HUES6 (cell line): Measurements from ENCODE around the gene EDN2.

Source experiments
- H3K27ac ChIP-seq: 2 replicates; pipeline ENCODE4 v1.7.0; 2013; ENCODE audit warnings: low read depth, mild to moderate bottlenecking, low read length, inconsistent platforms
- H3K27me3 ChIP-seq: 2 replicates; pipeline ENCODE4 v1.6.1; 2013; ENCODE audit warnings: low read length; ENCODE audit not compliant: control insufficient read depth, insufficient read depth
- H3K36me3 ChIP-seq: 2 replicates; pipeline ENCODE4 v1.6.1; 2013; ENCODE audit warnings: low read length; ENCODE audit not compliant: control insufficient read depth, insufficient read depth
- H3K4me1 ChIP-seq: 2 replicates; pipeline ENCODE4 v1.6.1; 2013; ENCODE audit warnings: low read length; ENCODE audit not compliant: control insufficient read depth, insufficient read depth
- H3K4me3 ChIP-seq: 2 replicates; pipeline ENCODE4 v1.5.1; 2013; ENCODE audit warnings: low read depth, low read length
- H3K9ac ChIP-seq: one replicate; pipeline ENCODE4 v1.6.1; 2013; ENCODE audit warnings: mild to moderate bottlenecking, low read length
- H3K9me3 ChIP-seq: 2 replicates; pipeline ENCODE4 v1.6.1; 2013; ENCODE audit warnings: low read depth, low read length; ENCODE audit not compliant: control insufficient read depth, insufficient read depth

The EDN2 gene

DNA sequence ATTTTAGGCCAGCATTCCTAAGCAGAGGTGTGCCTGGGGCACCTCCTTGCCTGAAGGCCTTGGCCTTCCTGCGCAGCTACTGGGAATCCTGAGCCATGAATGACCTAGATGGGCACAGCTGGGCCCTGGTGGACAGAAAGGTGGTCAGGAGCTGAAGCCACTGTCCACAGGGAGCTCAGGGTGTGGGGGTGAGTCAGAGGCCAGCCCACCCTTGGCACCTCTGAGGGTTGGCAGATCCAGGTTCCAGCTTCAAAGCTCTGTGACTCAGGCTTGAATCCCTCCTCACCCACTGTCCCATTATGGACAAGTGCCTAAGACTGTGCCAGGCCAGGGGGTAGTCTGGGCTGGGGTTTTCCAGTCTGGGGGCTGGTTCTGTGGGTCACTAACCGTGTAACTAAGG, 6.4 kb upstream of the EDN2 start:
- no peaks in the 10 kb centered on the region for H3K9me3 ChIP-seq
- H3K4me3 ChIP-seq: no peak overlapping the region
- H3K9ac ChIP-seq: no peak overlapping the region
- H3K27ac ChIP-seq: no peak overlapping the region
- no peaks in the 10 kb centered on the region for H3K36me3 ChIP-seq
- H3K4me1 ChIP-seq: peaks cover 43% of the 10 kb centered on the region
- peaks cover 4% of the 10 kb centered on the region; the same call in 1 of the 2 replicates for H3K27me3 ChIP-seq

DNA sequence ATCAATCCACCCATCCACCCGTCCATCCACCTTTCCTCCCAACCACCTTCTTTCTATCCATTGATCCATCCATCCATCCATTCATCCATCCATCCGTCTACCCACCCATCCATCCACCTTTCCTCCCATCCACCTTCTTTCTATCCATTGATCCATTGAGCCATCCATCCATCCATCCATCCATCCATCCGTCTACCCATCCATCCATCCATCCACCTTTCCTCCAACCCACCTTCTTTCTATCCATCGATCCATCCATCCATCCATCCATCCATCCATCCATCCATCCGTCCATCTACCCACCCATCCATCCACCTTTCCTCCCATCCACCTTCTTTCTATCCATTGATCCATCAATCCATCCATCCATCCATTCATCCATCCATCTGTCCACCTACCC, 5.1 kb upstream of the EDN2 start:
- Histone ChIP-seq H3K4me3 (no peak overlapping the region), H3K9ac (no peak overlapping the region), H3K27ac (no peak overlapping the region), H3K4me1 (peaks cover 43% of the 10 kb centered on the region), H3K27me3 (peaks cover 4% of the 10 kb centered on the region; the same call in 1 of the 2 replicates), H3K9me3 (no peaks in the 10 kb centered on the region), H3K36me3 (no peaks in the 10 kb centered on the region)

DNA sequence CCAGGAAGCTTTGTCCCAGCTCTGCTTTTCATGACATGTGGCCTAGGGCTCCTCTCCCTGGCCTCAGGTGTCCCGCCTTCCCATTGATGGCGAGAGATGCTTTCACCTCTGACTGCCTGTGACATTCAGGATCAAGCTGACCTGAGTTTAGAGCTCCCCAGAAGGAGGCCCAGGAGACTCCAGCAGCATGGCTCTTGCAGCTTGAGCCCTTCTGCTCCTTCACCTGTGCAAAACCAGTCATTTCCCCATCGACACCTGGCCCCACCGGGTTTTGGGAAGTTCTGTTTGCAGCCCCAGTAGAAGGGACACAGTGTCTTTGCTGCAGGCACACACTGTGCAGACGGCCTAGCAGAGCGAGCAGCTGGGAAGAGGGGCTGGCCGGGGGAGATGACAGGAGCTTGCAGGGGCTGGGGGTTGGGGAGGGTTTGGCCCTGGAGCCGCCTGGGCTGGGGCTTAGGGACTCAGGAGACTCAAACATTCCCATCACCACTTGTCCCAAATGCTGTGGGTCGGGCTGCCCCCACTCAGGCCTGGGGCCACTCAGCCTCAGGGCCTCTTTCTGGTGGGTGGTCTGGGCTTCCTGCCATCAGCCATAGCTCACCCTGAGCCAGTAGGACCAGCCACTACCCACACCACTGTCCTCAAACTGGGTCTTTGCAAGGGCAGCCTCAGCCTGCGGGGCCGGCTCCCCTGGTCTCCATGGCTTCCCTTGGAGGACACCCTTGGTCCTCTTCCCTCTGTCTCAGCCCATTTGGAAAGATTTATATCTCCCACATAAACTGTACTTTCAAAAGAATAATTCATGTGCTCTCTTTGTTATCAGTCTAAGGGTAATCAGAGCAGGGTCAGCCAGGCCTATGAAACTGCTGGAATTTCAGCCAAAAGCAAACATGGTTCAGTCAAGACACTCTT, 3.8 kb upstream of the EDN2 start:
- peaks cover 52% of the 10 kb centered on the region for H3K4me1 ChIP-seq
- no peak overlapping the region for H3K4me3 ChIP-seq
- H3K36me3 ChIP-seq: no peaks in the 10 kb centered on the region
- no peak overlapping the region for H3K27ac ChIP-seq
- H3K27me3 ChIP-seq: peaks cover 4% of the 10 kb centered on the region; the same call in 1 of the 2 replicates
- H3K9me3 ChIP-seq: no peaks in the 10 kb centered on the region
- no peak overlapping the region for H3K9ac ChIP-seq

DNA sequence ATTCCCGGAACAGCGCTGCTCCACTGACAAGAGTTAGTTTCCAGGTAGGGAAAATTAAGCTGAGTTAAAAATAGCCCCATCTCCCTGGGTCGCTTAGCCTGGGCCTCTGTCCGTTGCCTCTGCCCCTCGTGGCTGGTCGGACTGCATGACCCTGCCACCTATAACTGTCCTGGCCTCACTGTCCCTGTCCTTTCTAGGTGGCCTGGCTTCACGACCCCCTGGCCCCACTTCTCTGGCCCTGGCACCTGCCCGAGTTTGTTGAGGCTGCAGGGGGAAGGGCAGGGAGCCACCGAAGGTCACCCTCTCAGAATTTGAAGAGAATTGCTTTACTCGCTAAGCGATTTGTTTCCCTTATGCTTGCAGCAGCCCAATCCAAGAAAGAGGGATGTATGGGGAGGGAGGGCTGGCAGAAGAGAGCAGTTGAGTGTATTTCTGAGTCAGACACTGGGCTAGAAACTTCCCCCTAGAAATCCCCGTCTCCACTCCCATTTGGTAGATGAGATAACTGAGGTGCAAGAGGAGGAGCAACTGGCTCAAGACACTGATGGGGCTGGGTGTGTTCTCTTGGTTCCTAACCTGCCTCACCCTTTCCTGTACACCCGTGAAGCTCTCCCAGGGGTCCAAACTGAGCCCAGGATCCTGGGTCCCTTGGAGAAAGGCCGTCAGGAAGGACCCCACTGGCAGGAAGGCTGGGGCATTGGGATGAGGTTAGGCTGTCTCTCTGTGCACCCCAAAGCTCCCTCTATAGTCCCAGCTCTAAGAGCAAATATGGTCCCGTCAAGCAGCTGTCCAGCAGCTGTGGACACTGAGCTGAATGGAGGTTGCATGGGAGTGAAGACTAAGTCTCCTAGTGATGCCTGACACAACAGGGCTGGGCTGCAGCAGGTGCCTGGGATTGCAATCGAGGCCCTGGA, 2.9 kb upstream of the EDN2 start:
- peaks cover 4% of the 10 kb centered on the region; the same call in 1 of the 2 replicates for H3K27me3 ChIP-seq

DNA sequence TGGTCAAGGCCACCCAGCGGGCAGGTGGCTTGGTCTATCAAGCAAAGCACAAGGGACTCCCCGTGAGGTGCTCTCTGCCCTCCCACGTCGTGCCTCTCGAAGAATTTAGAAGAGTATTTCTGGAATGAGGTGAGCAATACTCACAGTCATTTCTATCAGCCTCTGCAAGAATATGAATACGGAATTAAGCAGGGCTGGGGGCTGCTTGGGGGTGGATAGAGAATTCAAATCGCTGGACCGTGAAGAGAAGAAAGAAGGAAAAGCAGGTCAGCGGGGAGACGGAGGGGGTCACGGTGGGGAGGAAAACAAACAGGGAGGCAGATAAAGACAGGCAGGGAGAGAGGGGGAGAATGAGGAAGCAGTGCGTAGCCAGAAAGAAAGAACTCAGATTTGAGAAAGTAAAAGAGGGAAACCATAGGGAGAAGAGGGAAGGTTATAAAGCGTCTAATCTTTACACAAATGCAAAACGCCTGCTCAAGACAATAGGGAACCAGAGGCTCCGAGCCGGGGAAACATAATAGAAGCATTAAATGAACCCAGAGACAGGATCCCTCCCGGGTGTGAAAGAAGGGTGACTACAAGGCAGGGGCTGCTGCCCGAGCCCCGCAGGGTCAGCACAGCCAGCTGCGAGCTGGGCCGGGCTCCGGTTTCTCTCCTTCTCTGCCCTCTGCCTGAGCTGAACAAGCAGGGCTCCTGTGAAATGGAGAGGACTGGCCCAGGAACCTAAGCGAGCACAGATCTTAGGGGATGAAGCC, 2.1 kb upstream of the EDN2 start:
- H3K4me1 ChIP-seq: peaks cover 58% of the 10 kb centered on the region
- H3K9ac ChIP-seq: peak overlapping the region; percentile 68

More for the DNA sequence above, 2.9 kb upstream of the EDN2 start:
- H3K36me3 ChIP-seq: no peaks in the 10 kb centered on the region
- H3K9me3 ChIP-seq: no peaks in the 10 kb centered on the region
- peak overlapping the region; percentile 63; the same call in 1 of the 2 replicates for H3K27ac ChIP-seq
- peaks cover 61% of the 10 kb centered on the region for H3K4me1 ChIP-seq
- peak overlapping the region; percentile 35 for H3K4me3 ChIP-seq
- peak overlapping the region; percentile 68 for H3K9ac ChIP-seq

DNA sequence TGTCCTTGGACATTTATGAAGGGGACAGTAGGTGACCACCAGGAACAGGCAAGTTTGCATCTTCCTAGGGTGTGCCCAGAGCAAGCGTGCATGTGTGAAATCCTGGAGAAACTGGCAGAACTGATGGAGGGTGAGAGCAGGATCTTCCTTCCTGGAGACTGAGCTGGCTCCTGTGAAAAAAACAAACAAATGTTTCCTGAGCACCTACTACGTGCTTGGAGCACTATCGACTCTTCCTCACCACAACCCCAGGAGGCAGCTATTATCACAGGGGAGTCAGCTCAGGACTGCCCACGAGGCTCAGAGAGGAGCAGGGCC, 1.5 kb upstream of the EDN2 start:
- no peak overlapping the region for H3K4me3 ChIP-seq
- peaks cover 58% of the 10 kb centered on the region for H3K4me1 ChIP-seq
- H3K27ac ChIP-seq: 0 out of 2 replicates have a peak overlapping the region, but pooled peaks have one; percentile 63
- H3K9ac ChIP-seq: peak overlapping the region; percentile 14
- no peaks in the 10 kb centered on the region for H3K9me3 ChIP-seq
- peaks cover 4% of the 10 kb centered on the region; the same call in 1 of the 2 replicates for H3K27me3 ChIP-seq
- no peaks in the 10 kb centered on the region for H3K36me3 ChIP-seq

More for the DNA sequence above, 2.1 kb upstream of the EDN2 start:
- Histone ChIP-seq H3K9me3 (no peaks in the 10 kb centered on the region), H3K27ac (peak overlapping the region; percentile 63; the same call in 1 of the 2 replicates), H3K27me3 (peaks cover 4% of the 10 kb centered on the region; the same call in 1 of the 2 replicates), H3K4me3 (peak overlapping the region; percentile 35), H3K36me3 (no peaks in the 10 kb centered on the region)

DNA sequence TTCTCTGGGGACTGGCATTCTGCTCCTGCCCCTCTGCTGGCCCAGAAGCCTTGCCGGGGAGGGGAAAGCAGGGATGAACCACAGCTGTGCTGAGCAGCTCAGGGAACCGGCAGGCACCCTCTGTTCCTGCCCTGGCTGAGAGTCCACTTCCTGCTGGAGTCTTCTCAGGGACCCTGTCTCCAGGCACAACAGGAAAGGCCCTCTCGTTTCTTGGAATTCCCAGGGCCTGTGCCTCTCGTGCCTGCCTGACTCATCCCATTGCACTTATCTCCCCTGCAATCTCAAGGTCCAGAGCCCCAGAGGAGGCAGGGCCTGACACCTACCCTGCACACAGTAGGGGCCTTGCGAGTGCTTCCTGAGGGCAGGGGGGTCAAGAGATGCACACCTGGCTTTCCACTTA, 1.1 kb upstream of the EDN2 start:
- no peak overlapping the region for H3K27ac ChIP-seq
- H3K9ac ChIP-seq: peak overlapping the region; percentile 25

DNA sequence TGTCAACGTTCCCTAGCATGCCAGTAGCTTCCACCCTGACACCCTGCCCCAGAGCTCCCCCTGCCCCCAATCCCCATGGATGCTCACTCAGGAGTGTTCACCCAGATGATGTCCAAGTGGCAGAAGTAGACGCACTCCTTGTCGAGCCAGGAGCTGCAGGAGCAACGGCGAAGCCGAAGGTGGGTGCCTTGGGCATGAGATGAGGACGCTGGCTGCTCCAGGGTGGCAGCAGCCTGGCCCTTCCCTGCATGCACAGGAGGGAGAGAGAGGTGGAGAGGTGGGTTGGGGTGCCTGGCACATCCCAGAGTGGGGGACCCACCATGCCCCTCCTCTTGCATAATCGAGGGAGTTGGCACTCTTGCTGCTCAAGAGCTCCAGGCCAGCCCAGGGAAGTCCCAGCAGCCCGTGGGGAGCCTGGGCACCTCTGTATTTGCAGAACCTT, 502 bp downstream of the EDN2 start:
- H3K36me3 ChIP-seq: no peaks in the 10 kb centered on the region
- H3K9me3 ChIP-seq: no peaks in the 10 kb centered on the region
- H3K4me1 ChIP-seq: peaks cover 58% of the 10 kb centered on the region
- no peak overlapping the region for H3K27ac ChIP-seq
- H3K9ac ChIP-seq: no peak overlapping the region
- H3K4me3 ChIP-seq: no peak overlapping the region
- H3K27me3 ChIP-seq: peaks cover 4% of the 10 kb centered on the region; the same call in 1 of the 2 replicates

More for the DNA sequence above, 1.1 kb upstream of the EDN2 start:
- no peaks in the 10 kb centered on the region for H3K9me3 ChIP-seq
- no peak overlapping the region for H3K4me3 ChIP-seq
- H3K4me1 ChIP-seq: peaks cover 58% of the 10 kb centered on the region
- H3K36me3 ChIP-seq: no peaks in the 10 kb centered on the region
- peaks cover 4% of the 10 kb centered on the region; the same call in 1 of the 2 replicates for H3K27me3 ChIP-seq

DNA sequence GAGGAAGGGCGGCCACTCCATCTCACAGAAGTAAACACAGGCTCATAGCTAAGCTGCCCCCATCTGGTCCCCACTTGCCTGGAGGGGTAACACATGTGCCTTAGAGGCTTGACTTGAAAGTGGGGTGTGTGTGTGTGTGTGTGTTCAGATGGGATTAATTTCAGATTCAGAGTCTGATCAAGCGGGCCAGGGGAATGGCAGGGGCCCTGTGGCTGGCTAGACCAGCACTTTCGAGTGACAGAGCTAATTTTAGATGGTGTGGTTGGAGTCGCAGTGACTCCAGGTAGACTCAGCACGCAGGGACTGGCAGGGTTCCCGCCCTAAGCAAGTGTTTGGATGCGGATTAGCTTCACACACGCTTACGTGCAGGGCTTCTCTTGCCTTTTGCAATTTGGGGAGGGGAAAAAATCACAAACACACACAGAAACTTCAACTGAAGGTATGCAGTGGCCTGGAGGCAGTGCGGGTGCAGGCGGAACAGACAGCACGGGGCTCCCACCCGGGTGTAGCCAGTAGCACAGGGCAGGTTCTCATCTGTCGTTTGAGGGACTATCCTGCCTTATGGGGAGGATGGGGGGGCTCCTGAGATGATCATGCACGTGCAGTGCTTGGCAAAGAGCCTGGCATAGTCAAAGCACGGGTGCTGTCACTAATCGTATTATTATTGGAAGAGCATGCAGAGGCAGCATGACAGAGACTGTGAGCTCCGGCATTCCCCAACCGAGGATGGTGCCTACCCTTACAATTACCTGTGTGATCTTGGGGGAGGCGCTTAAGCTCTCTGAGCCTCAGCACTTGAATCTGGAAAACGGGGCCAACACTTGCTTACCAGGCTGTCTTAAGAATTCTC, 1.3 kb downstream of the EDN2 start:
- no peak overlapping the region for H3K27ac ChIP-seq
- H3K27me3 ChIP-seq: peaks cover 4% of the 10 kb centered on the region; the same call in 1 of the 2 replicates
- H3K4me3 ChIP-seq: no peak overlapping the region
- H3K4me1 ChIP-seq: peaks cover 55% of the 10 kb centered on the region
- no peaks in the 10 kb centered on the region for H3K9me3 ChIP-seq
- no peak overlapping the region for H3K9ac ChIP-seq
- no peaks in the 10 kb centered on the region for H3K36me3 ChIP-seq
